Endothelial cell of umbilical vein (primary cell): ENCODE data around the gene RTL10.

Source experiments
- FOS ChIP-seq: IDR thresholded peaks from 2 replicates; pipeline ENCODE4 v1.6.1; 2011; ENCODE audit warnings: mild to moderate bottlenecking, low read length, moderate library complexity, borderline replicate concordance; ENCODE audit not compliant: insufficient read depth
- GATA2 ChIP-seq: IDR thresholded peaks from 2 replicates; pipeline ENCODE4 v1.7.0; 2011; ENCODE audit warnings: low read depth, mild to moderate bottlenecking, moderate library complexity, mixed read lengths, low read length; ENCODE audit not compliant: insufficient read length, insufficient read depth
- POLR2A ChIP-seq: IDR thresholded peaks from 2 replicates; pipeline ENCODE4 v1.6.1; 2012; ENCODE audit warnings: low read depth, mild to moderate bottlenecking, control low read depth, low read length
- POLR2AphosphoS5 ChIP-seq: IDR thresholded peaks from 2 replicates; pipeline ENCODE4 v1.6.1; 2012; ENCODE audit warnings: low read depth, mild to moderate bottlenecking, control low read depth, low read length, moderate library complexity; ENCODE audit not compliant: insufficient read depth
- TF ChIP-seq, protein P1 (sequence below), 2 donors: IDR thresholded peaks; 1 replicate in 1 of 2; 2 replicates in 1 of 2; pipeline ENCODE4 v1.5.1; 2011; ENCODE audit warnings: low read length in 2 of 2, mild to moderate bottlenecking in 2 of 2, moderate library complexity in 2 of 2, control low read depth in 1 of 2, inconsistent platforms in 1 of 2, low read depth in 1 of 2; ENCODE audit not compliant: insufficient read depth in 1 of 2; ENCODE audit errors: extremely low read depth in 1 of 2

GRCh38 chr22:19890502-19891316 lies 36.0 kb upstream of the RTL10 start:
- TF ChIP-seq, protein P1, sequence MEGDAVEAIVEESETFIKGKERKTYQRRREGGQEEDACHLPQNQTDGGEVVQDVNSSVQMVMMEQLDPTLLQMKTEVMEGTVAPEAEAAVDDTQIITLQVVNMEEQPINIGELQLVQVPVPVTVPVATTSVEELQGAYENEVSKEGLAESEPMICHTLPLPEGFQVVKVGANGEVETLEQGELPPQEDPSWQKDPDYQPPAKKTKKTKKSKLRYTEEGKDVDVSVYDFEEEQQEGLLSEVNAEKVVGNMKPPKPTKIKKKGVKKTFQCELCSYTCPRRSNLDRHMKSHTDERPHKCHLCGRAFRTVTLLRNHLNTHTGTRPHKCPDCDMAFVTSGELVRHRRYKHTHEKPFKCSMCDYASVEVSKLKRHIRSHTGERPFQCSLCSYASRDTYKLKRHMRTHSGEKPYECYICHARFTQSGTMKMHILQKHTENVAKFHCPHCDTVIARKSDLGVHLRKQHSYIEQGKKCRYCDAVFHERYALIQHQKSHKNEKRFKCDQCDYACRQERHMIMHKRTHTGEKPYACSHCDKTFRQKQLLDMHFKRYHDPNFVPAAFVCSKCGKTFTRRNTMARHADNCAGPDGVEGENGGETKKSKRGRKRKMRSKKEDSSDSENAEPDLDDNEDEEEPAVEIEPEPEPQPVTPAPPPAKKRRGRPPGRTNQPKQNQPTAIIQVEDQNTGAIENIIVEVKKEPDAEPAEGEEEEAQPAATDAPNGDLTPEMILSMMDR (IDR thresholded peaks at IDR 0.05; ENCODE audit: extremely low read depth in 1 of 2, insufficient read depth in 1 of 2, low read depth in 1 of 2, low read length in 2 of 2): no peak
- no peak for TF ChIP-seq POLR2AphosphoS5
- TF ChIP-seq GATA2: no peak
- TF ChIP-seq POLR2A: no peak
- TF ChIP-seq FOS: no peak
